HEK293 (cell line): ENCODE measurements around the gene ATAT1.

Source experiments
- HOXC10 ChIP-seq: sonication (generic); formaldehyde crosslinking; IDR thresholded peaks from 2 replicates; pipeline ENCODE4 v1.8.1; 2023; ENCODE audit warnings: mild to moderate bottlenecking, missing genetic modification reagents
- KLF1 ChIP-seq: fragments of 450-650 bp; formaldehyde crosslinking; IDR thresholded peaks from 2 replicates; pipeline ENCODE4 v1.5.1; 2016; ENCODE audit warnings: missing biosample characterization, missing genetic modification characterization
- MEIS1 ChIP-seq: sonication (generic); formaldehyde crosslinking; IDR thresholded peaks from 2 replicates; pipeline ENCODE4 v1.8.1; 2022; ENCODE audit warnings: missing genetic modification reagents, mild to moderate bottlenecking, borderline replicate concordance
- MZF1 ChIP-seq: fragments of 450-650 bp; formaldehyde crosslinking; IDR thresholded peaks from 2 replicates; pipeline ENCODE4 v1.5.1; 2017; ENCODE audit warnings: missing biosample characterization, missing genetic modification characterization, borderline replicate concordance
- RBAK ChIP-seq: fragments of 450-650 bp; formaldehyde crosslinking; IDR thresholded peaks from 2 replicates; pipeline ENCODE4 v1.5.1; 2016; ENCODE audit warnings: missing biosample characterization, missing genetic modification characterization
- SP2 ChIP-seq: fragments of 450-650 bp; formaldehyde crosslinking; IDR thresholded peaks from 2 replicates; pipeline ENCODE4 v1.5.1; 2016; ENCODE audit warnings: missing biosample characterization, missing genetic modification characterization
- ZBTB1 ChIP-seq: fragments of 450-650 bp; formaldehyde crosslinking; IDR thresholded peaks from 2 replicates; pipeline ENCODE4 v1.5.1; 2016; ENCODE audit warnings: missing biosample characterization, missing genetic modification characterization
- ZBTB17 ChIP-seq: fragments of 450-650 bp; formaldehyde crosslinking; IDR thresholded peaks from 2 replicates; pipeline ENCODE4 v1.5.1; 2016; ENCODE audit warnings: missing biosample characterization, missing genetic modification characterization
- ZNF10 ChIP-seq: fragments of 450-650 bp; formaldehyde crosslinking; IDR thresholded peaks from 2 replicates; pipeline ENCODE4 v1.5.1; 2017; ENCODE audit warnings: missing biosample characterization, missing genetic modification characterization
- ZNF114 ChIP-seq: fragments of 450-650 bp; formaldehyde crosslinking; IDR thresholded peaks from 2 replicates; pipeline ENCODE4 v1.5.0; 2017; ENCODE audit warnings: missing biosample characterization, missing genetic modification characterization
- ZNF121 ChIP-seq: fragments of 450-650 bp; formaldehyde crosslinking; IDR thresholded peaks from 2 replicates; pipeline ENCODE4 v1.5.1; 2016; ENCODE audit warnings: missing biosample characterization, missing genetic modification characterization
- ZNF138 ChIP-seq: fragments of 450-650 bp; formaldehyde crosslinking; IDR thresholded peaks from 2 replicates; pipeline ENCODE4 v1.5.1; 2016; ENCODE audit warnings: missing biosample characterization, missing genetic modification characterization, borderline replicate concordance
- ZNF211 ChIP-seq: fragments of 450-650 bp; formaldehyde crosslinking; IDR thresholded peaks from 2 replicates; pipeline ENCODE4 v1.5.1; 2016; ENCODE audit warnings: low read depth, missing biosample characterization, missing genetic modification characterization
- ZNF280C ChIP-seq: fragments of 450-650 bp; formaldehyde crosslinking; IDR thresholded peaks from 2 replicates; pipeline ENCODE4 v1.5.1; 2016; ENCODE audit warnings: missing biosample characterization, missing genetic modification characterization
- ZNF324 ChIP-seq: fragments of 450-650 bp; formaldehyde crosslinking; IDR thresholded peaks from 2 replicates; pipeline ENCODE4 v1.5.1; 2016; ENCODE audit warnings: missing biosample characterization, missing genetic modification characterization
- ZNF391 ChIP-seq: fragments of 450-650 bp; formaldehyde crosslinking; IDR thresholded peaks from 2 replicates; pipeline ENCODE4 v1.5.1; 2016; ENCODE audit warnings: low read depth, missing biosample characterization, missing genetic modification characterization, borderline replicate concordance
- ZNF416 ChIP-seq: fragments of 450-650 bp; formaldehyde crosslinking; IDR thresholded peaks from 2 replicates; pipeline ENCODE4 v1.5.1; 2016; ENCODE audit warnings: missing biosample characterization, missing genetic modification characterization
- ZNF423 ChIP-seq: fragments of 450-650 bp; formaldehyde crosslinking; IDR thresholded peaks from 2 replicates; pipeline ENCODE4 v1.5.1; 2016; ENCODE audit warnings: missing biosample characterization, missing genetic modification characterization
- ZNF488 ChIP-seq: fragments of 450-650 bp; formaldehyde crosslinking; IDR thresholded peaks from 2 replicates; pipeline ENCODE4 v1.5.1; 2016; ENCODE audit warnings: missing biosample characterization, missing genetic modification characterization
- ZNF544 ChIP-seq: fragments of 450-650 bp; formaldehyde crosslinking; IDR thresholded peaks from 2 replicates; pipeline ENCODE4 v1.5.0; 2017; ENCODE audit warnings: missing biosample characterization, missing genetic modification characterization
- ZNF549 ChIP-seq: fragments of 450-650 bp; IDR thresholded peaks from 2 replicates; pipeline ENCODE4 v1.5.1; 2018; ENCODE audit warnings: missing biosample characterization, missing genetic modification characterization, mild to moderate bottlenecking, inconsistent platforms, moderate library complexity
- ZNF600 ChIP-seq: fragments of 450-650 bp; formaldehyde crosslinking; IDR thresholded peaks from 2 replicates; pipeline ENCODE4 v1.5.1; 2016; ENCODE audit warnings: missing biosample characterization, missing genetic modification characterization
- ZNF664 ChIP-seq: fragments of 450-650 bp; formaldehyde crosslinking; IDR thresholded peaks from 2 replicates; pipeline ENCODE4 v1.5.1; 2016; ENCODE audit warnings: missing biosample characterization, missing genetic modification characterization
- ZNF747 ChIP-seq: fragments of 450-650 bp; formaldehyde crosslinking; IDR thresholded peaks from 2 replicates; pipeline ENCODE4 v1.5.1; 2016; ENCODE audit warnings: missing biosample characterization, missing genetic modification characterization
- ZNF777 ChIP-seq: fragments of 450-650 bp; formaldehyde crosslinking; IDR thresholded peaks from 2 replicates; pipeline ENCODE4 v1.5.1; 2017; ENCODE audit warnings: missing biosample characterization, missing genetic modification characterization, borderline replicate concordance
- TF ChIP-seq, protein P1 (sequence below): fragments of 450-650 bp; formaldehyde crosslinking; IDR thresholded peaks from 2 replicates; pipeline ENCODE4 v1.5.1; 2017; ENCODE audit warnings: missing biosample characterization, missing genetic modification characterization
- TF ChIP-seq, protein P2 (sequence below): fragments of 450-650 bp; formaldehyde crosslinking; IDR thresholded peaks from 2 replicates; pipeline ENCODE4 v1.5.1; 2017; ENCODE audit warnings: missing biosample characterization, missing genetic modification characterization
- TF ChIP-seq, protein P3 (sequence below): fragments of 450-650 bp; formaldehyde crosslinking; IDR thresholded peaks from 2 replicates; pipeline ENCODE4 v1.5.1; 2017; ENCODE audit warnings: missing biosample characterization, mild to moderate bottlenecking, missing genetic modification characterization, moderate library complexity
- TF ChIP-seq, protein P4 (sequence below): fragments of 450-650 bp; formaldehyde crosslinking; IDR thresholded peaks from 2 replicates; pipeline ENCODE4 v1.5.1; 2016; ENCODE audit warnings: missing biosample characterization, missing genetic modification characterization

Gene ATAT1

GRCh38 chr6:30615219-30615957 is 11.3 kb upstream of the ATAT1 start (continued):
- TF ChIP-seq, protein P1, sequence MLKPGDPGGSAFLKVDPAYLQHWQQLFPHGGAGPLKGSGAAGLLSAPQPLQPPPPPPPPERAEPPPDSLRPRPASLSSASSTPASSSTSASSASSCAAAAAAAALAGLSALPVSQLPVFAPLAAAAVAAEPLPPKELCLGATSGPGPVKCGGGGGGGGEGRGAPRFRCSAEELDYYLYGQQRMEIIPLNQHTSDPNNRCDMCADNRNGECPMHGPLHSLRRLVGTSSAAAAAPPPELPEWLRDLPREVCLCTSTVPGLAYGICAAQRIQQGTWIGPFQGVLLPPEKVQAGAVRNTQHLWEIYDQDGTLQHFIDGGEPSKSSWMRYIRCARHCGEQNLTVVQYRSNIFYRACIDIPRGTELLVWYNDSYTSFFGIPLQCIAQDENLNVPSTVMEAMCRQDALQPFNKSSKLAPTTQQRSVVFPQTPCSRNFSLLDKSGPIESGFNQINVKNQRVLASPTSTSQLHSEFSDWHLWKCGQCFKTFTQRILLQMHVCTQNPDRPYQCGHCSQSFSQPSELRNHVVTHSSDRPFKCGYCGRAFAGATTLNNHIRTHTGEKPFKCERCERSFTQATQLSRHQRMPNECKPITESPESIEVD (tag by site-specific recombination): no peak; the same call in none of the 2 replicates
- TF ChIP-seq MZF1 (tag by site-specific recombination) (no peak), ZNF416 (tag by site-specific recombination) (no peak), ZNF747 (no peak), ZNF391 (peak; percentile 16; the same call in 1 of the 2 replicates), MEIS1 (no peak), ZNF600 (peak; percentile 10; the same call in 1 of the 2 replicates), ZNF664 (tag by site-specific recombination) (no peak), ZNF10 (no peak), ZNF324 (tag by site-specific recombination) (peak; percentile 40), ZNF138 (tag by site-specific recombination) (no peak), ZNF121 (tag by site-specific recombination) (no peak), ZNF114 (tag by site-specific recombination) (no peak), ZBTB1 (tag by site-specific recombination) (no peak), ZNF488 (tag by site-specific recombination) (no peak), ZNF280C (tag by site-specific recombination) (no peak), KLF1 (tag by site-specific recombination) (no peak), ZNF544 (no peak), ZNF777 (no peak), RBAK (no peak), SP2 (0 out of 2 replicates have a peak, but pooled peaks have one; percentile 55), ZNF211 (tag by site-specific recombination) (no peak), ZBTB17 (tag by site-specific recombination) (no peak), HOXC10 (no peak), ZNF423 (tag by site-specific recombination) (no peak), ZNF549 (tag by site-specific recombination) (no peak)
- TF ChIP-seq, protein P2, sequence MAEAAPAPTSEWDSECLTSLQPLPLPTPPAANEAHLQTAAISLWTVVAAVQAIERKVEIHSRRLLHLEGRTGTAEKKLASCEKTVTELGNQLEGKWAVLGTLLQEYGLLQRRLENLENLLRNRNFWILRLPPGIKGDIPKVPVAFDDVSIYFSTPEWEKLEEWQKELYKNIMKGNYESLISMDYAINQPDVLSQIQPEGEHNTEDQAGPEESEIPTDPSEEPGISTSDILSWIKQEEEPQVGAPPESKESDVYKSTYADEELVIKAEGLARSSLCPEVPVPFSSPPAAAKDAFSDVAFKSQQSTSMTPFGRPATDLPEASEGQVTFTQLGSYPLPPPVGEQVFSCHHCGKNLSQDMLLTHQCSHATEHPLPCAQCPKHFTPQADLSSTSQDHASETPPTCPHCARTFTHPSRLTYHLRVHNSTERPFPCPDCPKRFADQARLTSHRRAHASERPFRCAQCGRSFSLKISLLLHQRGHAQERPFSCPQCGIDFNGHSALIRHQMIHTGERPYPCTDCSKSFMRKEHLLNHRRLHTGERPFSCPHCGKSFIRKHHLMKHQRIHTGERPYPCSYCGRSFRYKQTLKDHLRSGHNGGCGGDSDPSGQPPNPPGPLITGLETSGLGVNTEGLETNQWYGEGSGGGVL (tag by site-specific recombination): peak; percentile 76
- TF ChIP-seq, protein P3, sequence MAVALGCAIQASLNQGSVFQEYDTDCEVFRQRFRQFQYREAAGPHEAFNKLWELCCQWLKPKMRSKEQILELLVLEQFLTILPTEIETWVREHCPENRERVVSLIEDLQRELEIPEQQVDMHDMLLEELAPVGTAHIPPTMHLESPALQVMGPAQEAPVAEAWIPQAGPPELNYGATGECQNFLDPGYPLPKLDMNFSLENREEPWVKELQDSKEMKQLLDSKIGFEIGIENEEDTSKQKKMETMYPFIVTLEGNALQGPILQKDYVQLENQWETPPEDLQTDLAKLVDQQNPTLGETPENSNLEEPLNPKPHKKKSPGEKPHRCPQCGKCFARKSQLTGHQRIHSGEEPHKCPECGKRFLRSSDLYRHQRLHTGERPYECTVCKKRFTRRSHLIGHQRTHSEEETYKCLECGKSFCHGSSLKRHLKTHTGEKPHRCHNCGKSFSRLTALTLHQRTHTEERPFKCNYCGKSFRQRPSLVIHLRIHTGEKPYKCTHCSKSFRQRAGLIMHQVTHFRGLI (tag by site-specific recombination): 0 out of 2 replicates have a peak, but pooled peaks have one; percentile 11
- TF ChIP-seq, protein P4, sequence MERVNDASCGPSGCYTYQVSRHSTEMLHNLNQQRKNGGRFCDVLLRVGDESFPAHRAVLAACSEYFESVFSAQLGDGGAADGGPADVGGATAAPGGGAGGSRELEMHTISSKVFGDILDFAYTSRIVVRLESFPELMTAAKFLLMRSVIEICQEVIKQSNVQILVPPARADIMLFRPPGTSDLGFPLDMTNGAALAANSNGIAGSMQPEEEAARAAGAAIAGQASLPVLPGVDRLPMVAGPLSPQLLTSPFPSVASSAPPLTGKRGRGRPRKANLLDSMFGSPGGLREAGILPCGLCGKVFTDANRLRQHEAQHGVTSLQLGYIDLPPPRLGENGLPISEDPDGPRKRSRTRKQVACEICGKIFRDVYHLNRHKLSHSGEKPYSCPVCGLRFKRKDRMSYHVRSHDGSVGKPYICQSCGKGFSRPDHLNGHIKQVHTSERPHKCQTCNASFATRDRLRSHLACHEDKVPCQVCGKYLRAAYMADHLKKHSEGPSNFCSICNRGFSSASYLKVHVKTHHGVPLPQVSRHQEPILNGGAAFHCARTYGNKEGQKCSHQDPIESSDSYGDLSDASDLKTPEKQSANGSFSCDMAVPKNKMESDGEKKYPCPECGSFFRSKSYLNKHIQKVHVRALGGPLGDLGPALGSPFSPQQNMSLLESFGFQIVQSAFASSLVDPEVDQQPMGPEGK (tag by site-specific recombination): peak; percentile 93
